ENCODE results near the gene BOC. TPM values are rescaled to one million over a fixed set of nuclear protein-coding genes. Genes with fewer than 3 reads are reported as not detected.

Gene BOC
- total RNA-seq, 2 experiments from 2014 or later = not detected

GRCh38 chr3:113205481-113205880 is 5.9 kb upstream of the BOC start:
- DNase-seq = no peak
- ATAC-seq (ENCODE audit: low read depth) = no peak
- Mint-ChIP-seq H3K4me3 (no peak overlapping the region), H3K36me3 (no peaks in the 10 kb centered on the region), H3K27ac (no peak overlapping the region), H3K27me3 (peaks cover 52% of the 10 kb centered on the region), H3K9me3 (no peaks in the 10 kb centered on the region), H3K4me1 (no peaks in the 10 kb centered on the region)
- POLR2A ChIA-PET = no interaction called here

DNA sequence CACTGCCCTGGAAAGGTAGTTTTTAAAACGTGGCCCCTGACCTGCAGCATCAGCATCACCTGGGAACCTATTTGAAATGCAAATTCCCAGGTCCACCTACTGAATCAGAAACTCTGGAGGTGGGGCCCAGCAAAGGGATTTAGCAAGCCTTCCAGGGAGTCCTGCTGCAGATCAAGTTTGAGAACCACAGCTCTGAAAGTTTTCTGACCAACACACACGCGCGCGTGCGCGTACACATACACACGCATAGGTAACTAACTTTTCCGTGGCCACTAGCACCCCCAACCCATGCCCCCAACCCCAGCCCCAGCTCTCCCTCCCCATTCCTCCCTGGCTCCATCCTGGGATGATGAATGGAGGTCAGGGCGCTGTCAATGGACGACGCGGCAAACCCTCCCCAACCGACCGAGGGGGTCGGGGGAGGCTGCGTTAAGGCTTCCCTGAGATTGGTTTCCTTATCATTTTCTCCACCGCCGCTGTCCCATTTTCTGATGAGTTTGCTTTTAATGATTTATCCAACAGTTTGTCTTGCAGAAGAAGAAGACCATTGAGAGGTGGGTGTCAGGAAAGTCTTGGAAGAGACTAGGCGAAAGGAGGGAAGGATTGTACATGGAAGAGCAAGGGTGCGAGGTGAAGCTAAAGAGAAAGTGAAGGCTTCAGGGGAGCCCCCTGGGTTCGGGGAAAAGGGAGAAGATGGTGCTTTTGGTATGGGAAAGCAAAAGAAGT is 590 bp upstream of the BOC start:
- H3K27ac Mint-ChIP-seq = no peak overlapping the region
- peaks cover 10% of the 10 kb centered on the region for H3K4me1 Mint-ChIP-seq
- POLR2A ChIA-PET = no interaction called here
- peaks cover 1% of the 10 kb centered on the region for H3K36me3 Mint-ChIP-seq
- DNase-seq (no peak), ATAC-seq (ENCODE audit: low read depth) (no peak)
- no peaks in the 10 kb centered on the region for H3K9me3 Mint-ChIP-seq
- peaks cover 85% of the 10 kb centered on the region for H3K27me3 Mint-ChIP-seq
- peak overlapping the region; percentile 83 for H3K4me3 Mint-ChIP-seq

- Mint-ChIP-seq H3K9me3 (no peaks in the 10 kb centered on the region), H3K36me3 (peaks cover 1% of the 10 kb centered on the region), H3K27ac (no peak overlapping the region), H3K4me1 (peaks cover 10% of the 10 kb centered on the region), H3K4me3 (peak overlapping the region; percentile 80), H3K27me3 (peaks cover 83% of the 10 kb centered on the region)
- peak; percentile 39 for DNase-seq
- peak; percentile 30 for ATAC-seq (ENCODE audit: low read depth)
- POLR2A ChIA-PET = no interaction called here
These were observed 940 bp downstream of the BOC start for GRCh38 chr3:113212150-113212843.

DNA sequence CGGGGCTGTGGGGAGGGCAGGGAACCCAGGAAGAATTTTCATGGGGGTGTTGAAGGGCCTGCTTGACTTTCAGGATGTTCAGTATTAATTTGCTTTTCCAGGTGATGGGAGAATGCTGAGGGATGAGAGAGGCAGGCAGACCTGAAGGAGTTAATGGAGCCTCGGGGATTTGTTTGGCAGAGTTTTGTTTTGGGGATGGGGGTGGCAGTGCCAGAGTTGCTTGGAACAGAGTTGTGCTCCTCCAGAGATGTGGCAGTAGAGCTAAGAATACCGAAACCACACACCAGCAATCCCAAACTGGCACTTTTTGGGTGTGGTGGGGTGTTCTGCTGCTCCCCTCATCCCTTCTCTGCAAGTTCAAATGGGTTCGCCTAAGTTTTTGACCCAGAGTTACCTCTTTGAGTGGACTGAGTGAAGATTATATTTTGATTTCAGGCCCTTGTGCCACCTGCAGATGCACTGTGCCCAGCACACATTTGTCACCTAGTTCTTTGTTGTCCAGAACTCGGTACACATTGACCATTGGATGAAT is 1.6 kb downstream of the BOC start:
- ATAC-seq (ENCODE audit: low read depth) = no peak
- no peak for DNase-seq
- Mint-ChIP-seq H3K4me3 (peak overlapping the region; percentile 80), H3K27ac (no peak overlapping the region), H3K9me3 (no peaks in the 10 kb centered on the region), H3K4me1 (peaks cover 10% of the 10 kb centered on the region), H3K27me3 (peaks cover 76% of the 10 kb centered on the region), H3K36me3 (peaks cover 1% of the 10 kb centered on the region)
- POLR2A ChIA-PET = no interaction called here

DNA sequence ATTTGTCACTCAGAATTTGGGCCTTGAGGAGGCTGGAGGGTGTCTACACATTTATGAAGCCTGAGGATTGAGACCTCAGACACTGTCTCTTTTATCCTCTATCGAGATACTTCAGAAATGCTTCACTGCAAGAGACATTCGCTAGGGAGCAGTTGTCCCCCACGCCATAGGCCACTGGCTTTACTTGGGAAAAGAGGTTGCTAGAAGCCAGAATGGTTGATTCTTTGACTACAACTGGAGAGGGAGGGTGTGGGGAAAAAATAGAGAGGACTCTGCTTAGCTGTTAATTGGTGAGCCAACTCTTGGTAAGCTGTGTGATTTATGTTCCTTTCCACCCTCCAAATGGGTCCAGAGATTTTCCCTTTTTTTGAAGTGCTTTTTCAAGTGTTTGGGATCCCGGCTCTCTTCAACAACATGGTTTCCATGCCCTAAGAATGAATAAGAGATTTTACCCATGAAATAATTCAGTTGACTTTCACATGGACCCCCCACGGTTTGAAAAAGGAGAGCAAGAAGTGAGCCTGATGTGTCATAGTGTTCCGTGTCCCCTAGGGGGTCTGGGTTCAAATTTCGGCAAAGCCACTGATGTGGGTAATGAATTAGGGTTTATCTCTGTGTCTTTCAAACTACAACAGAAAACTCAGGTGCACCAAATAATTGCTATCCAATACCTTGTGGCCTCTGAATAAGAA is 2.7 kb downstream of the BOC start:
- no peak for DNase-seq
- Mint-ChIP-seq H3K27ac (no peak overlapping the region), H3K4me3 (no peak overlapping the region), H3K4me1 (peaks cover 10% of the 10 kb centered on the region), H3K36me3 (peaks cover 1% of the 10 kb centered on the region), H3K27me3 (peaks cover 70% of the 10 kb centered on the region), H3K9me3 (no peaks in the 10 kb centered on the region)
- no peak for ATAC-seq (ENCODE audit: low read depth)
- POLR2A ChIA-PET = no interaction called here

DNA sequence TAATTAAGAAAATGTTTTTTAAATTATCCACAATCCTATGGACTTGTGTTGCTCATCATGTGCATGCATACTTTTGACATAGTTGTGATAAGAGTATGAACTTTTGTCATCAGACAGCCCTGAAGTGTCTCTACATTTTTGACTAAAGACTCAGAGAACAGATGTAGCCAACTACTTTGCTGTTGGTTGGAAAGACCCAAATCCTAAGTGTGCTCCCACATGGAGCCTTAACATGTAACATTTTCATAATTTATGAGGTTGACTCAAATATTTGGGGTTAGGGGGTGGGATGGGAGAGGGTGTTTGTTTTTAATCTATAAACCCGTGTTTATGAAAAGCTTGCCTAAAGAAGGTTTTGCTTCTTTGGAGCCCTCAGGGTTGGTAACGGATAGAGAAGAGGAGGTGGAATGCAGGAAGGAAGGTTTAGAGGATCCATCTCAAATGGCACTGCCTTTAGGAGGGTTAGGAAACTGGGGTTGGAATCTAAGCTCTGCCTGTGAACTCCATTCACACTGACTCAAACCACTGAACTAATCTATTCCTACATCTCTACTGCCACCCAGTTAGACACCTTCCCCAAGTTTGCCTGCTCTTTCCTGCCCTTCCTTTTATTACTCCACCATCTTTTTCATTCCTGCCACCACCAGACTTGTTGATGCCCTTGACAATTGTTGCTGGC is 3.7 kb downstream of the BOC start:
- DNase-seq (no peak), ATAC-seq (ENCODE audit: low read depth) (no peak)
- POLR2A ChIA-PET = no interaction called here
- H3K27ac Mint-ChIP-seq = no peak overlapping the region
- H3K4me3 Mint-ChIP-seq = no peak overlapping the region
- H3K9me3 Mint-ChIP-seq = no peaks in the 10 kb centered on the region
- peaks cover 13% of the 10 kb centered on the region for H3K4me1 Mint-ChIP-seq
- peaks cover 1% of the 10 kb centered on the region for H3K36me3 Mint-ChIP-seq
- H3K27me3 Mint-ChIP-seq = peaks cover 62% of the 10 kb centered on the region

DNA sequence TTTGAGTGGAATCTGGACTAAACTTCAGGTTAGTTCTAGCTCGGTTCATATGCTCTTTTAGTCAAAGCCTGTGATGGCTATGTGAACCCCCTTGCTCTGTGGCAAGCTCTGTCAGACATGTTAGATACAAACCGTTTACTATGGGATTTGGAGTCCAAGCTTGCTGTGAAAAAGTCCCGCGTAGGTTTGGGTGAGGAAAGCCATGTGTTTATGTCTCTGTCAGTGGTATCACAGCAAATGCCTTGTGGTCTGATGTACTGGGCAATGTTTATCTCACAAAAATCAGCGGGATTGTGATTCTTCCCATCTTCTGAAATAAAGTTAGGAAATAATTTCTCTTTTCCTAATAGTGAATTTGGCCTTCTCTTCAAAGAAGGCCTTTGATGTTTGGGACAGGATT is 5.0 kb downstream of the BOC start:
- ATAC-seq (ENCODE audit: low read depth) = no peak
- Mint-ChIP-seq H3K4me1 (peaks cover 10% of the 10 kb centered on the region), H3K36me3 (peaks cover 1% of the 10 kb centered on the region), H3K27ac (no peak overlapping the region), H3K4me3 (no peak overlapping the region), H3K27me3 (peaks cover 60% of the 10 kb centered on the region), H3K9me3 (no peaks in the 10 kb centered on the region)
- DNase-seq = no peak
- POLR2A ChIA-PET = no interaction called here

GRCh38 chr3:113218011-113218680 is 6.8 kb downstream of the BOC start:
- ATAC-seq (ENCODE audit: low read depth) = no peak
- H3K27ac Mint-ChIP-seq = no peak overlapping the region
- POLR2A ChIA-PET = no interaction called here
- H3K9me3 Mint-ChIP-seq = no peaks in the 10 kb centered on the region
- H3K4me1 Mint-ChIP-seq = peaks cover 7% of the 10 kb centered on the region
- peaks cover 62% of the 10 kb centered on the region for H3K27me3 Mint-ChIP-seq
- DNase-seq = no peak
- H3K36me3 Mint-ChIP-seq = no peaks in the 10 kb centered on the region
- no peak overlapping the region for H3K4me3 Mint-ChIP-seq

DNA sequence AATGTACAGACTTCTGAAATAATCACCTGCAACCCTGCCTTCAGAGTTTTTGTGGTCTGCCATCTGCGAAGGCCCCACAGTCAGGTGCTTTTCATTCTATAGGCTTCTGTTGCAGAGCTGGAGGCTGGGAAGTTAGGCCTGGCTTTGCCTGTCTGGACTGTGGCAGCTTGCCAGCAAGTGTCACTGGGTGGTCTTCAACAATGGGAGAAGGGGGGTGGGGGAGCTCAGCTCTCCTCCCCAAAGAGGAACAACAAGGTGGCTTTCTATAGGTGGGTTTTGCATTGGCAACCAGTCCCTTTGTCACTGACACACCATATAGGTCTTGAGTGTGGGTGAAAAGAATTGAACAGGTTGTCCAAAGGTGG is 7.3 kb downstream of the BOC start:
- DNase-seq (no peak), ATAC-seq (ENCODE audit: low read depth) (no peak)
- Mint-ChIP-seq H3K27ac (no peak overlapping the region), H3K9me3 (no peaks in the 10 kb centered on the region), H3K36me3 (no peaks in the 10 kb centered on the region), H3K27me3 (peaks cover 59% of the 10 kb centered on the region), H3K4me1 (peaks cover 9% of the 10 kb centered on the region), H3K4me3 (no peak overlapping the region)
- POLR2A ChIA-PET = no interaction called here

GRCh38 chr3:113219605-113220300 is 8.4 kb downstream of the BOC start:
- H3K27me3 Mint-ChIP-seq = peaks cover 55% of the 10 kb centered on the region
- H3K9me3 Mint-ChIP-seq = peaks cover 2% of the 10 kb centered on the region
- no peak for DNase-seq
- H3K27ac Mint-ChIP-seq = no peak overlapping the region
- peaks cover 16% of the 10 kb centered on the region for H3K4me1 Mint-ChIP-seq
- no peaks in the 10 kb centered on the region for H3K36me3 Mint-ChIP-seq
- no peak for ATAC-seq (ENCODE audit: low read depth)
- H3K4me3 Mint-ChIP-seq = no peak overlapping the region
- POLR2A ChIA-PET = no interaction called here

- no peak for ATAC-seq (ENCODE audit: low read depth)
- Mint-ChIP-seq H3K4me1 (peaks cover 16% of the 10 kb centered on the region), H3K4me3 (no peak overlapping the region), H3K27me3 (peaks cover 51% of the 10 kb centered on the region), H3K9me3 (peaks cover 2% of the 10 kb centered on the region), H3K36me3 (no peaks in the 10 kb centered on the region), H3K27ac (no peak overlapping the region)
- DNase-seq = no peak
- POLR2A ChIA-PET = no interaction called here
These were observed 9.4 kb downstream of the BOC start for GRCh38 chr3:113220721-113221120.

DNA sequence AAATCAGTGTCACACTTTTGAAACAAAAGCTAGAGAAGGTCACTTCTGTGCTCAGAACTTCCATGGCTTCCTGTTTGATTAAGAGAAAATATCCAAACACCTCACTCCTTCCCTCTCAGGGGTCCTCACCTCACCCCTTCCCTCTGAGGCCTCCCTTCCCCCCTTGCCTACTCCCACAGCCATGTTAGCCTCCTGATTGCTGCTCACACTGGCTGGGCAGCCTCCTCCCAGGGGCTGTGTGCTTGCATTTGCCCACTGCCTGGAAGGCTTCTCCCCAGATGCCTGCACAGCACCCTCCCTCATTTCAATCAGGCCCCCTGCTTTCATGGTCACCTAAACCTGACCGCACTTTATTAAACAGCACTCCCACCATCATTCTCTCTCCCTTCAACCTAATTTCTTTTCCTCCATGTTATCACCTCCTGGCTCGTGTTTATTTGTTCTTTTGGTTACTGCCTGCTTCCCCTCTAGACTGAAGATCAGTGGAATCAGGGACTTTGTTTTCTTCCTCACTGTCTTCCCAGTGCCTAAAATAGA is 10.4 kb downstream of the BOC start:
- H3K4me1 Mint-ChIP-seq = peaks cover 16% of the 10 kb centered on the region
- POLR2A ChIA-PET = no interaction called here
- H3K9me3 Mint-ChIP-seq = peaks cover 2% of the 10 kb centered on the region
- H3K27me3 Mint-ChIP-seq = peaks cover 51% of the 10 kb centered on the region
- no peaks in the 10 kb centered on the region for H3K36me3 Mint-ChIP-seq
- DNase-seq (no peak), ATAC-seq (ENCODE audit: low read depth) (no peak)
- no peak overlapping the region for H3K27ac Mint-ChIP-seq
- no peak overlapping the region for H3K4me3 Mint-ChIP-seq

All from activated naive CD8-positive, alpha-beta T cell treated with anti-CD3 and anti-CD28 coated beads, Interleukin-2, amount 10 ng/mL, durations not matched to agents 7 days and 5 days (primary cell).